Thyroid gland (tissue), 4 donors: ENCODE data around the gene NIPAL1. TPM values are rescaled to one million over a fixed set of nuclear protein-coding genes. Genes with fewer than 3 reads are reported as not detected.

Source experiments
- DNase-seq, 2 donors: peaks; one replicate each; pipeline ENCODE4 v3.0.0-alpha.2; 2019
- H3K27ac ChIP-seq, 3 donors: fragments of 200-600 bp; sonication (generic); 1 replicate in 2 of 3; 2 replicates in 1 of 3; pipeline ENCODE4 v1.5.1; 2016 to 2019; ENCODE audit warnings: mild to moderate bottlenecking in 1 of 3, moderate library complexity in 1 of 3
- H3K27me3 ChIP-seq: fragments of 200-600 bp; sonication (generic); one replicate; pipeline ENCODE4 v1.5.1; 2019
- H3K36me3 ChIP-seq, 2 donors: fragments of 200-600 bp; sonication (generic); one replicate each; pipeline ENCODE4 v1.5.1; 2016 to 2019
- H3K4me1 ChIP-seq, 2 donors: fragments of 200-600 bp; sonication (generic); one replicate each; pipeline ENCODE4 v1.5.1; 2017 to 2019
- H3K4me3 ChIP-seq, 3 donors: fragments of 200-600 bp; sonication (generic); replicated peaks in 1 of 3; 1 replicate in 2 of 3; 2 replicates in 1 of 3; pipeline ENCODE4 v1.5.1; 2016; ENCODE audit warnings: mild to moderate bottlenecking in 1 of 3
- H3K9me3 ChIP-seq: fragments of 200-600 bp; sonication (generic); one replicate; pipeline ENCODE4 v1.5.1; 2017
- POLR2A ChIP-seq, 2 donors: fragments of 450-650 bp; IDR thresholded peaks; one replicate each; pipeline ENCODE4 v1.6.1; 2017; ENCODE audit warnings: antibody characterized with exemption in 2 of 2, mild to moderate bottlenecking in 2 of 2, moderate library complexity in 1 of 2
- WGBS, 2 donors: methylation state at CpG; one replicate each; pipeline ENCODE4 v1.1.5; 2017; 5-methylcytosine and 5-hydroxymethylcytosine counted together
- intact Hi-C: fragments of 100-400 bp; cut with DNase I; formaldehyde crosslinking; loops from one replicate; pipeline ENCODE4 v1.15.1; 2023
- total RNA-seq, 4 donors: library from RNA; depleted of rRNA; stranded (reverse); fragments of >200 nt; gene quantifications; one replicate each; pipeline ENCODE4 v1.2.3, GENCODE V29; 2016
- TF ChIP-seq, protein P1 (sequence below), 6 experiments: fragments of 200-600 bp in 3 of 6; fragments of 450-650 bp in 3 of 6; sonication (generic) in 3 of 6; IDR thresholded peaks; one replicate each; pipeline ENCODE4 v1.5.1; 2016 to 2019; ENCODE audit warnings: antibody characterized with exemption in 6 of 6, mild to moderate bottlenecking in 2 of 6, inconsistent platforms in 1 of 6, moderate library complexity in 1 of 6

Gene NIPAL1
- total RNA-seq, 4 donors from 2014 or later = 3.5 to 10.1 (median 3.7) TPM

- intact Hi-C loops = no loop called here
- Histone ChIP-seq H3K36me3 (no peaks in the 10 kb centered on the region), H3K27ac (no peak overlapping the region), H3K9me3 (no peaks in the 10 kb centered on the region), H3K4me3 (no peak overlapping the region), H3K4me1 (no peaks in the 10 kb centered on the region), H3K27me3 (no peaks in the 10 kb centered on the region)
- TF ChIP-seq POLR2A (IDR thresholded peaks at IDR 0.05) = no peak
- TF ChIP-seq, protein P1, sequence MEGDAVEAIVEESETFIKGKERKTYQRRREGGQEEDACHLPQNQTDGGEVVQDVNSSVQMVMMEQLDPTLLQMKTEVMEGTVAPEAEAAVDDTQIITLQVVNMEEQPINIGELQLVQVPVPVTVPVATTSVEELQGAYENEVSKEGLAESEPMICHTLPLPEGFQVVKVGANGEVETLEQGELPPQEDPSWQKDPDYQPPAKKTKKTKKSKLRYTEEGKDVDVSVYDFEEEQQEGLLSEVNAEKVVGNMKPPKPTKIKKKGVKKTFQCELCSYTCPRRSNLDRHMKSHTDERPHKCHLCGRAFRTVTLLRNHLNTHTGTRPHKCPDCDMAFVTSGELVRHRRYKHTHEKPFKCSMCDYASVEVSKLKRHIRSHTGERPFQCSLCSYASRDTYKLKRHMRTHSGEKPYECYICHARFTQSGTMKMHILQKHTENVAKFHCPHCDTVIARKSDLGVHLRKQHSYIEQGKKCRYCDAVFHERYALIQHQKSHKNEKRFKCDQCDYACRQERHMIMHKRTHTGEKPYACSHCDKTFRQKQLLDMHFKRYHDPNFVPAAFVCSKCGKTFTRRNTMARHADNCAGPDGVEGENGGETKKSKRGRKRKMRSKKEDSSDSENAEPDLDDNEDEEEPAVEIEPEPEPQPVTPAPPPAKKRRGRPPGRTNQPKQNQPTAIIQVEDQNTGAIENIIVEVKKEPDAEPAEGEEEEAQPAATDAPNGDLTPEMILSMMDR (IDR thresholded peaks at IDR 0.05) = no peak
- 91 to 97% methylated on average over 1 of the region's 1 CpG for WGBS, 2 donors
- DNase-seq = no peak
Observed at GRCh38 chr4:48065587-48066052, 49.0 kb downstream of the NIPAL1 start.

DNA sequence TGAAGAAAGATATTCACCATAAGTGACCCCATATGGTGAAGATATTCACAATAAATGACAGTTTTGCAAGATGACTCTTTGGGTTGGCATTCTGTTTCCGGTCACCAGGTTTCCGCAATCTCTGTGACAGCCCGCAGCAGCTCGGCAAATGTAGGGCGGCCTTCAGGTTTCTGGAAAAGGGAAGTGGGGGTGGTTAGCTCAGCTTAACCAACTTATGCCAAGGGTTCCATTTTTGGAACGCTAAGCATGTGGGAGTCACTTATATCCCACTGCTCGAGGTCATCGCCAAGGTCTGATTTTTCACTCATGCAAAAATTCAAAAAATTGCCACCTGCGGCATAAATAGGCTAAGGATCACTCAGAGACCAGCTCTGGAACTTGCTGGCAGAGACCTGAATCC lies 51.0 kb downstream of the NIPAL1 start:
- intact Hi-C loops = no loop called here
- Histone ChIP-seq H3K36me3 (no peaks in the 10 kb centered on the region), H3K9me3 (no peaks in the 10 kb centered on the region), H3K4me1 (no peaks in the 10 kb centered on the region), H3K27ac (no peak overlapping the region), H3K27me3 (no peaks in the 10 kb centered on the region), H3K4me3 (no peak overlapping the region)
- no peak for DNase-seq
- no peak for TF ChIP-seq POLR2A (IDR thresholded peaks at IDR 0.05)
- TF ChIP-seq, protein P1 (IDR thresholded peaks at IDR 0.05) = no peak
- 85 to 99% methylated on average over 9 of the region's 9 CpGs for WGBS, 2 donors

DNA sequence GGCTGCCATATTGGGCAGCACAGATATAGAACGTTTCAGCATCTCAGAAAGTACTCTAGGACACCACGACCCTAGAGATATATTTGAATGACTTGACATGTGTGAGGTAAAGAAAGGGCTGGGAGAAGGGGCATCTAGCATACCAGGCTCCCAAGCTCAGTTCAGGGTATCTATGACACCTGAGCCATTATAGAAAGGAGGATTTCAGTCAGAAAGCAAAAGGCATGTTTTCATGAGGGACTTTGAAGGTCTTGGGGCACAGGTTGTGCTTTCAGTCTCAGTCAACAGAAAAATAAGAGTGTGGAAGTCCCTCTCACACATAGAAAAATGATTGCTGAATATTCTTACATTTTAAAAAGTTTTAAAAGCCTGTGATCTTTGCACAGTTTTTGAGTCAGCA lies 51.6 kb downstream of the NIPAL1 start:
- H3K4me3 ChIP-seq = no peak overlapping the region
- TF ChIP-seq POLR2A (IDR thresholded peaks at IDR 0.05) = no peak
- TF ChIP-seq, protein P1 (IDR thresholded peaks at IDR 0.05) = no peak
- no peaks in the 10 kb centered on the region for H3K4me1 ChIP-seq
- no peaks in the 10 kb centered on the region for H3K27me3 ChIP-seq
- DNase-seq = no peak
- no peaks in the 10 kb centered on the region for H3K36me3 ChIP-seq
- WGBS, 2 donors = 83 to 84% methylated on average over 2 of the region's 2 CpGs
- intact Hi-C loops = no loop called here
- no peaks in the 10 kb centered on the region for H3K9me3 ChIP-seq
- no peak overlapping the region for H3K27ac ChIP-seq

- DNase-seq = no peak
- TF ChIP-seq, protein P1 (IDR thresholded peaks at IDR 0.05) = no peak
- TF ChIP-seq POLR2A (IDR thresholded peaks at IDR 0.05) = no peak
- Histone ChIP-seq H3K9me3 (no peaks in the 10 kb centered on the region), H3K27me3 (no peaks in the 10 kb centered on the region), H3K27ac (no peak overlapping the region), H3K4me3 (no peak overlapping the region), H3K36me3 (no peaks in the 10 kb centered on the region), H3K4me1 (no peaks in the 10 kb centered on the region)
- 46 to 47% methylated on average over 2 of the region's 2 CpGs for WGBS, 2 donors
- intact Hi-C loops = no loop called here
Observed at GRCh38 chr4:48069026-48069425, 52.5 kb downstream of the NIPAL1 start.

DNA sequence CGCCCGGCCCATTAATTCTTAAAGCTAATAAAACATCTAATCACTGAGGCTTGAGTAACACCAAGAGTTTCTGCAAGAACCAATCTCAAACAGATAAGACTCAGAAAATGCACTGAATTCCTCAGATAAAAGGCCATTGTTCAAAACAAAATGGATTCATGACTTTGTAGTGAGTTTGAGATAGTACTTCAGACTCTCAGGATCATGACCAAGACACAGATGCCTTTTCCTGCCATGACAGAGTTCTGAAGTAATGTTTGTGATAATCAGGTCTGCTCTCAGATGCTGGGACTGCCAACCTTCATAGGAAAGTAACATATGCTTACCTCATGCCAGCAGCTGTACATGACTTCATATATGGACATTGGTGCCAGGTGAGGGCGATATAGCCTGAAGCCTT lies 54.6 kb downstream of the NIPAL1 start:
- DNase-seq = no peak
- H3K27ac ChIP-seq = no peak overlapping the region
- TF ChIP-seq, protein P1 (IDR thresholded peaks at IDR 0.05) = no peak
- no peak for TF ChIP-seq POLR2A (IDR thresholded peaks at IDR 0.05)
- intact Hi-C loops = no loop called here
- no peak overlapping the region for H3K4me3 ChIP-seq
- WGBS, 2 donors = 94 to 96% methylated on average over 3 of the region's 3 CpGs
- no peaks in the 10 kb centered on the region for H3K27me3 ChIP-seq
- no peaks in the 10 kb centered on the region for H3K9me3 ChIP-seq
- no peaks in the 10 kb centered on the region for H3K4me1 ChIP-seq
- no peaks in the 10 kb centered on the region for H3K36me3 ChIP-seq
